NB4 (cell line): Measurements from ENCODE around the gene MYO7B.

Source experiments
- MAX ChIP-seq: IDR thresholded peaks from 2 replicates; pipeline ENCODE4 v1.6.1; 2011; ENCODE audit warnings: low read depth, low read length
- POLR2A ChIP-seq: IDR thresholded peaks from 2 replicates; pipeline ENCODE4 v1.6.1; 2011; ENCODE audit warnings: mild to moderate bottlenecking; ENCODE audit not compliant: insufficient read length; ENCODE audit errors: extremely low read depth
- TF ChIP-seq, protein P1 (sequence below): IDR thresholded peaks from one replicate; pipeline ENCODE4 v1.5.1; 2012; ENCODE audit warnings: low read depth, low read length

- TF ChIP-seq, protein P1, sequence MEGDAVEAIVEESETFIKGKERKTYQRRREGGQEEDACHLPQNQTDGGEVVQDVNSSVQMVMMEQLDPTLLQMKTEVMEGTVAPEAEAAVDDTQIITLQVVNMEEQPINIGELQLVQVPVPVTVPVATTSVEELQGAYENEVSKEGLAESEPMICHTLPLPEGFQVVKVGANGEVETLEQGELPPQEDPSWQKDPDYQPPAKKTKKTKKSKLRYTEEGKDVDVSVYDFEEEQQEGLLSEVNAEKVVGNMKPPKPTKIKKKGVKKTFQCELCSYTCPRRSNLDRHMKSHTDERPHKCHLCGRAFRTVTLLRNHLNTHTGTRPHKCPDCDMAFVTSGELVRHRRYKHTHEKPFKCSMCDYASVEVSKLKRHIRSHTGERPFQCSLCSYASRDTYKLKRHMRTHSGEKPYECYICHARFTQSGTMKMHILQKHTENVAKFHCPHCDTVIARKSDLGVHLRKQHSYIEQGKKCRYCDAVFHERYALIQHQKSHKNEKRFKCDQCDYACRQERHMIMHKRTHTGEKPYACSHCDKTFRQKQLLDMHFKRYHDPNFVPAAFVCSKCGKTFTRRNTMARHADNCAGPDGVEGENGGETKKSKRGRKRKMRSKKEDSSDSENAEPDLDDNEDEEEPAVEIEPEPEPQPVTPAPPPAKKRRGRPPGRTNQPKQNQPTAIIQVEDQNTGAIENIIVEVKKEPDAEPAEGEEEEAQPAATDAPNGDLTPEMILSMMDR: no peak
- TF ChIP-seq POLR2A (no peak), MAX (no peak)
These were observed 16.9 kb downstream of the MYO7B start for GRCh38 chr2:127552336-127552735.
